Fibroblast of villous mesenchyme (primary cell): ENCODE results near the gene NEK5. TPM values are rescaled to one million over a fixed set of nuclear protein-coding genes. Genes with fewer than 3 reads are reported as not detected.
"Not testable (repeated sequence)": the region's sequence is repeated elsewhere in the genome, so short reads cannot be mapped to it uniquely, and the experiment has no call there.

Experiments used
- DNase-seq: peaks from one replicate; pipeline ENCODE4 v3.0.0-alpha.2; 2010; ENCODE audit warnings: low read depth
- H3K4me3 ChIP-seq: 2 replicates; pipeline ENCODE4 v1.5.1; 2011; ENCODE audit warnings: low read depth, mild to moderate bottlenecking, low read length
- CTCF ChIP-seq: IDR thresholded peaks from 2 replicates; pipeline ENCODE4 v1.5.1; 2012; ENCODE audit warnings: low read depth, mild to moderate bottlenecking, low read length; ENCODE audit not compliant: insufficient read depth
- total RNA-seq: library from RNA; depleted of rRNA; stranded (reverse); fragments of >200 nt; gene quantifications from 2 replicates; pipeline ENCODE4 v1.2.3, GENCODE V29; 2012

NEK5 gene
- total RNA-seq: under 0.01 TPM in 2 replicates

- H3K4me3 ChIP-seq: peak within 1 kb of the TSS; percentile 68
- DNase-seq: peak; percentile 45
- peak; percentile 73 for TF ChIP-seq CTCF
These were observed at the start of gene NEK5 for GRCh38 chr13:52128714-52129700. Gene NEK5, minus strand, starts transcription at chr13:52129073. Its CDS starts 1,591 bp downstream, at chr13:52127482.

- H3K4me3 ChIP-seq: no peak overlapping the region
- TF ChIP-seq CTCF: no peak
- DNase-seq: no peak
These were observed 48.4 kb upstream of the NEK5 start for GRCh38 chr13:52177276-52177675.

- DNase-seq, H3K4me3 ChIP-seq: not testable (repeated sequence)
These were observed 45.1 kb upstream of the NEK5 start for GRCh38 chr13:52173970-52174369.

GRCh38 chr13:52173373-52173772 lies 44.5 kb upstream of the NEK5 start:
- no peak overlapping the region for H3K4me3 ChIP-seq
- TF ChIP-seq CTCF: no peak
- no peak for DNase-seq

- not testable (repeated sequence) for H3K4me3 ChIP-seq, DNase-seq
These were observed 42.8 kb upstream of the NEK5 start for GRCh38 chr13:52171686-52172085.

- H3K4me3 ChIP-seq: not testable (repeated sequence)
- DNase-seq: peak; percentile 18
These were observed 42.0 kb upstream of the NEK5 start for GRCh38 chr13:52170828-52171391.

- TF ChIP-seq CTCF: no peak
- H3K4me3 ChIP-seq: no peak overlapping the region
- no peak for DNase-seq
These were observed 41.0 kb upstream of the NEK5 start for GRCh38 chr13:52169839-52170238.

- H3K4me3 ChIP-seq: no peak overlapping the region
- TF ChIP-seq CTCF: no peak
- DNase-seq: no peak
These were observed 36.5 kb upstream of the NEK5 start for GRCh38 chr13:52165411-52165810.
